CD4-positive, alpha-beta T cell (primary cell): ENCODE results near the gene WASF1. TPM values are rescaled to one million over a fixed set of nuclear protein-coding genes. Genes with fewer than 3 reads are reported as not detected.
"Not testable (repeated sequence)": the region's sequence is repeated elsewhere in the genome, so short reads cannot be mapped to it uniquely, and the experiment has no call there.

Experiments used
- ATAC-seq: fragments of 200-7000 bp; cut with Tn5 transposase; one replicate; pipeline ENCODE4 v1.10.0; 2022; ENCODE audit warnings: mild to moderate bottlenecking; ENCODE audit not compliant: poor library complexity
- CTCF ChIA-PET: fragments of 350-600 bp; sonication (Branson Sonifier 250); formaldehyde crosslinking; loops from one replicate; lab custom pipeline; 2021; ENCODE audit warnings: antibody characterized with exemption, inconsistent platforms; lab: Charles Lee
- POLR2A ChIA-PET: fragments of 350-600 bp; sonication (Branson Sonifier 250); formaldehyde crosslinking; loops from one replicate; lab custom pipeline; 2021; ENCODE audit warnings: antibody characterized with exemption, inconsistent platforms; lab: Charles Lee
- DNase-seq, 14 experiments: peaks; one replicate each; pipeline ENCODE4 v3.0.0-alpha.2; 2013 to 2020; ENCODE audit warnings: mixed read lengths in 2 of 14
- H3K27ac ChIP-seq, 2 donors: one replicate each; pipeline versions ENCODE4 v1.5.1 to v1.7.0; 2013; ENCODE audit warnings: low read length in 2 of 2, low read depth in 1 of 2, mild to moderate bottlenecking in 1 of 2
- H3K27me3 ChIP-seq, 2 experiments: 1 replicate in 1 of 2; 2 replicates in 1 of 2; pipeline versions ENCODE4 v1.6.1 to v1.7.0; 2013; ENCODE audit warnings: low read length in 2 of 2, control low read depth in 1 of 2, mild to moderate bottlenecking in 1 of 2, moderate library complexity in 1 of 2; ENCODE audit not compliant: insufficient read depth in 2 of 2, control insufficient read depth in 1 of 2
- H3K36me3 ChIP-seq: one replicate; pipeline ENCODE4 v1.6.1; 2013; ENCODE audit warnings: low read length, control low read depth; ENCODE audit not compliant: insufficient read depth
- H3K4me1 ChIP-seq: one replicate; pipeline ENCODE4 v1.6.1; 2013; ENCODE audit warnings: low read length, control low read depth; ENCODE audit not compliant: insufficient read depth
- H3K4me3 ChIP-seq: one replicate; pipeline ENCODE4 v1.5.1; 2013; ENCODE audit warnings: mild to moderate bottlenecking, low read length, moderate library complexity
- H3K9me3 ChIP-seq, 2 experiments: 1 replicate in 1 of 2; 2 replicates in 1 of 2; pipeline versions ENCODE4 v1.6.1 to v1.7.0; 2013; ENCODE audit warnings: low read length in 2 of 2, mild to moderate bottlenecking in 2 of 2, control low read depth in 1 of 2, moderate library complexity in 1 of 2; ENCODE audit not compliant: control insufficient read depth in 1 of 2, insufficient read depth in 1 of 2
- H3K27ac Mint-ChIP-seq: one replicate; pipeline ENCODE4 v1.8.0; 2020; ENCODE audit warnings: mixed read lengths
- H3K27me3 Mint-ChIP-seq: one replicate; pipeline ENCODE4 v1.8.0; 2021; ENCODE audit warnings: mixed read lengths
- H3K36me3 Mint-ChIP-seq: one replicate; pipeline ENCODE4 v1.8.0; 2021; ENCODE audit warnings: low read depth, mixed read lengths
- H3K4me1 Mint-ChIP-seq: one replicate; pipeline ENCODE4 v1.8.0; 2021; ENCODE audit warnings: low read depth, mixed read lengths
- H3K4me3 Mint-ChIP-seq: one replicate; pipeline ENCODE4 v1.8.0; 2020; ENCODE audit warnings: mild to moderate bottlenecking, mixed read lengths
- H3K9me3 Mint-ChIP-seq: one replicate; pipeline ENCODE4 v1.8.0; 2020; ENCODE audit warnings: mixed read lengths
- CTCF ChIP-seq: fragments of 200-600 bp; IDR thresholded peaks from one replicate; pipeline ENCODE4 v1.8.0; 2022; ENCODE audit warnings: antibody characterized with exemption, mild to moderate bottlenecking
- intact Hi-C, 2 experiments: fragments of 100-400 bp; cut with DNase I in 1 of 2; cut with micrococcal nuclease in 1 of 2; formaldehyde crosslinking; loops; one replicate each; pipeline versions ENCODE4 v1.15.1 to v1.9.0; 2023 to 2025; cut with DNase I, micrococcal nuclease
- total RNA-seq, 174 experiments: library from RNA in 2 of 174; stranded (reverse) in 2 of 174; gene quantifications; one replicate each; pipeline ENCODE4 v1.2.3 and lab custom pipeline; 2021 to 2026

The WASF1 gene
- total RNA-seq, 2 experiments from 2014 or later = 0.19 to 0.22 TPM

GRCh38 chr6:110085285-110085684 lies 94.2 kb downstream of the WASF1 start:
- DNase-seq (no peak), ATAC-seq (no peak)
- H3K36me3 ChIP-seq = no peaks in the 10 kb centered on the region
- no peaks in the 10 kb centered on the region for H3K9me3 ChIP-seq
- TF ChIP-seq CTCF = no peak
- no peaks in the 10 kb centered on the region for H3K27me3 ChIP-seq
- Mint-ChIP-seq H3K9me3 (no peaks in the 10 kb centered on the region), H3K27ac (no peak overlapping the region), H3K4me1 (no peaks in the 10 kb centered on the region), H3K4me3 (no peak overlapping the region), H3K27me3 (peaks cover 20% of the 10 kb centered on the region), H3K36me3 (no peaks in the 10 kb centered on the region)
- POLR2A ChIA-PET = interaction anchor here (1.0 kb wide), 1 partner anchor 11 kb away, joined by 3 read pairs; no protein-coding TSS in a partner anchor
- no peak overlapping the region for H3K4me3 ChIP-seq
- intact Hi-C loops = no loop called here
- no peak overlapping the region for H3K27ac ChIP-seq
- CTCF ChIA-PET = interaction anchor here (0.6 kb wide), 1 partner anchor 46 kb away, joined by 3 read pairs; no protein-coding TSS in a partner anchor
- H3K4me1 ChIP-seq = no peaks in the 10 kb centered on the region

- Mint-ChIP-seq H3K4me3 (no peak overlapping the region), H3K27ac (no peak overlapping the region), H3K36me3 (no peaks in the 10 kb centered on the region), H3K4me1 (no peaks in the 10 kb centered on the region), H3K27me3 (peaks cover 20% of the 10 kb centered on the region), H3K9me3 (no peaks in the 10 kb centered on the region)
- DNase-seq (no peak), ATAC-seq (no peak)
- ChIA-PET POLR2A (no interaction called here), CTCF (no interaction called here)
- H3K9me3 ChIP-seq = no peaks in the 10 kb centered on the region
- H3K4me3 ChIP-seq = no peak overlapping the region
- intact Hi-C loops = no loop called here
- no peak overlapping the region for H3K27ac ChIP-seq
- H3K36me3 ChIP-seq = no peaks in the 10 kb centered on the region
- no peaks in the 10 kb centered on the region for H3K27me3 ChIP-seq
- TF ChIP-seq CTCF = no peak
- H3K4me1 ChIP-seq = no peaks in the 10 kb centered on the region
Measured at GRCh38 chr6:110083875-110084585, 95.4 kb downstream of the WASF1 start.

DNA sequence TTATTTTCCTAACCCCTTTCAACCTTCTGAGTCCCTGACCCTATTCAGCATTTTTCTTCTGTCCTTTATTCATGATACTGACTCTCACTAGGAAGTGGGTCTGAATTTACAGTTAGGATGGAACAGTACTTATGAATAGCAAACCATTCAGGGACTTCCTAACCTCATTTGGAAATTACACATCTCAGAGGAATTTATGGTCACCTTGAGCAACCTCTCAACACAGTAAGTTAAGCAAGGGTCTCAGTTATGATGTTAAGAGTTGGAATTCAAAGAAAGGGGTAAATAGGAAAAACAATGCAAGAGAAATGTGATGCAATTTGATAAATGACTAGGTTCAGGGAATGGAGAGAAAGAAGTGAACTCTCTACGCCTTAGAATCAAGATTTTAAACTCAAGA lies 104.1 kb downstream of the WASF1 start:
- Histone ChIP-seq H3K27me3 (no peaks in the 10 kb centered on the region), H3K36me3 (no peaks in the 10 kb centered on the region), H3K4me1 (no peaks in the 10 kb centered on the region), H3K4me3 (no peak overlapping the region), H3K27ac (no peak overlapping the region), H3K9me3 (no peaks in the 10 kb centered on the region)
- TF ChIP-seq CTCF = no peak
- Mint-ChIP-seq H3K27me3 (peaks cover 8% of the 10 kb centered on the region), H3K4me1 (no peaks in the 10 kb centered on the region), H3K9me3 (no peaks in the 10 kb centered on the region), H3K27ac (no peak overlapping the region), H3K4me3 (no peak overlapping the region), H3K36me3 (no peaks in the 10 kb centered on the region)
- ChIA-PET CTCF (no interaction called here), POLR2A (no interaction called here)
- DNase-seq (no peak), ATAC-seq (no peak)
- intact Hi-C loops = no loop called here

DNA sequence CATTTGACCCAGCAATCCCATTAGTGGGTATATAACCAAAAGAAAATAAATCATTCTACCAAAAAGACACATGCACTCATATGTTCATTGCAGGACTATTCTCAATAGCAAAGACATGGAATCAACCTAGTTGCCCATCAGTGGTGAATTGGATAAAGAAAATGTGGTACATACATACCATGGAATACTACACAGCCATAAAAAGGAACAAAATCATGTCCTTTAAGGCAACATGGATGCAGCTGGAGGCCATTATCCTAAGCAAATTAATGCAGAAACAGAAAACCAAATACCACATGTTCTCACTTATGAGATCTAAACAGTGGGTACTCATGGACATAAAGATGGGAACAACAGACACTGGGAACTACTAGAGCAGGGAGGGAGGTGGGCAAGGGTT lies 106.0 kb downstream of the WASF1 start:
- intact Hi-C loops, CTCF ChIA-PET, H3K36me3 Mint-ChIP-seq, H3K4me3 Mint-ChIP-seq, H3K4me1 ChIP-seq, H3K27ac ChIP-seq, H3K9me3 Mint-ChIP-seq, POLR2A ChIA-PET, H3K4me3 ChIP-seq, H3K9me3 ChIP-seq, ATAC-seq, H3K36me3 ChIP-seq, H3K27ac Mint-ChIP-seq, DNase-seq, H3K4me1 Mint-ChIP-seq, H3K27me3 ChIP-seq: not testable (repeated sequence)
- H3K27me3 Mint-ChIP-seq = peaks cover 13% of the 10 kb centered on the region
